K562 (cell line): ENCODE results near the gene REEP2. TPM values are rescaled to one million over a fixed set of nuclear protein-coding genes. Genes with fewer than 3 reads are reported as not detected.
A peak's percentile ranks its signal among the peaks of the same experiment; 100 is the strongest.

Experiments used
- BRD4 ChIP-seq: fragments of 200-600 bp; sonication (generic); IDR thresholded peaks from 2 replicates; pipeline ENCODE4 v1.6.1; 2017; ENCODE audit warnings: inconsistent platforms
- BRD9 ChIP-seq: fragments of 450-650 bp; IDR thresholded peaks from 2 replicates; pipeline ENCODE4 v1.6.1; 2018; ENCODE audit warnings: low read depth; ENCODE audit not compliant: partially characterized antibody
- CBFA2T2 ChIP-seq: fragments of 450-650 bp; conservative IDR thresholded peaks from 2 replicates; pipeline ENCODE4 v1.6.1; 2017; ENCODE audit warnings: mild to moderate bottlenecking
- ELF1 ChIP-seq: fragments of 200-800 bp; sonication (Bioruptor generic); IDR thresholded peaks from 2 replicates; pipeline ENCODE4 v1.6.1; 2016; ENCODE audit warnings: missing genetic modification characterization, missing compliant biosample characterization
- FOS ChIP-seq: IDR thresholded peaks from 3 replicates; pipeline ENCODE4 v1.6.1; 2011; ENCODE audit not compliant: insufficient read length; ENCODE audit errors: extremely low read depth
- GTF3C2 ChIP-seq: IDR thresholded peaks from 3 replicates; pipeline ENCODE4 v1.6.1; 2011; ENCODE audit warnings: borderline replicate concordance, mild to moderate bottlenecking, moderate library complexity; ENCODE audit not compliant: insufficient read length; ENCODE audit errors: extremely low read depth
- HDAC2 ChIP-seq: fragments of 450-650 bp; IDR thresholded peaks from 2 replicates; pipeline ENCODE4 v1.6.1; 2016; ENCODE audit warnings: mild to moderate bottlenecking
- HMG20B ChIP-seq: fragments of 250-450 bp; sonication (Bioruptor Pico); IDR thresholded peaks from 2 replicates; pipeline ENCODE4 v1.5.0; 2021; ENCODE audit warnings: mild to moderate bottlenecking
- MTA3 ChIP-seq: fragments of 450-650 bp; formaldehyde crosslinking; IDR thresholded peaks from 2 replicates; pipeline ENCODE4 v1.6.1; 2017; ENCODE audit warnings: mild to moderate bottlenecking, borderline replicate concordance
- POLR2B ChIP-seq: fragments of 450-650 bp; IDR thresholded peaks from 2 replicates; pipeline ENCODE4 v1.6.1; 2018; ENCODE audit warnings: low read depth; ENCODE audit not compliant: partially characterized antibody
- POLR2H ChIP-seq: IDR thresholded peaks from 2 replicates; pipeline ENCODE4 v1.6.1; 2016; ENCODE audit warnings: missing genetic modification characterization, low read depth, mild to moderate bottlenecking, control low read depth, missing compliant biosample characterization, moderate library complexity
- PPARD ChIP-seq: fragments of 250-450 bp; sonication (Bioruptor Pico); IDR thresholded peaks from 2 replicates; pipeline ENCODE4 v1.8.0; 2022; ENCODE audit warnings: inconsistent platforms, mild to moderate bottlenecking, moderate library complexity
- RBFOX2 ChIP-seq: fragments of 200-400 bp; formaldehyde crosslinking; IDR thresholded peaks from 2 replicates; pipeline ENCODE4 v1.6.1; 2017; ENCODE audit warnings: low read depth, mild to moderate bottlenecking, low read length, moderate library complexity
- SAFB ChIP-seq: fragments of 200-400 bp; formaldehyde crosslinking; IDR thresholded peaks from 2 replicates; pipeline ENCODE4 v1.6.1; 2017; ENCODE audit warnings: low read depth, low read length, borderline replicate concordance
- SMAD2 ChIP-seq: fragments of 150-350 bp; IDR thresholded peaks from 2 replicates; pipeline ENCODE4 v1.6.1; 2014; ENCODE audit warnings: low read depth, mild to moderate bottlenecking, low read length
- SMAD4 ChIP-seq: fragments of 250-450 bp; sonication (Bioruptor Pico); conservative IDR thresholded peaks from 2 replicates; pipeline ENCODE4 v1.8.0; 2021; ENCODE audit warnings: inconsistent platforms, mild to moderate bottlenecking, moderate library complexity
- TOE1 ChIP-seq, 2 experiments: fragments of 450-650 bp in 1 of 2; sonication (generic) in 1 of 2; formaldehyde crosslinking in 1 of 2; IDR thresholded peaks; 2 replicates each; pipeline versions ENCODE4 v1.7.1 to v1.8.0; 2016 to 2022; ENCODE audit warnings: borderline replicate concordance in 2 of 2, mild to moderate bottlenecking in 2 of 2, antibody characterized with exemption in 1 of 2, inconsistent platforms in 1 of 2, low read depth in 1 of 2, missing genetic modification reagents in 1 of 2, moderate library complexity in 1 of 2
- ZNF282 ChIP-seq: sonication (generic); formaldehyde crosslinking; IDR thresholded peaks from 2 replicates; pipeline ENCODE4 v1.8.1; 2023; ENCODE audit warnings: missing genetic modification reagents
- ZNF444 ChIP-seq: fragments of 250-450 bp; sonication (Bioruptor Pico); IDR thresholded peaks from 2 replicates; pipeline ENCODE4 v1.4.0; 2020; ENCODE audit warnings: mild to moderate bottlenecking, moderate library complexity
- ZNF609 ChIP-seq: sonication (generic); formaldehyde crosslinking; IDR thresholded peaks from 2 replicates; pipeline ENCODE4 v1.8.1; 2023; ENCODE audit warnings: missing genetic modification reagents, mild to moderate bottlenecking, borderline replicate concordance
- ZNF695 ChIP-seq: fragments of 450-650 bp; formaldehyde crosslinking; IDR thresholded peaks from 2 replicates; pipeline ENCODE4 v1.4.0; 2020; ENCODE audit warnings: mild to moderate bottlenecking, moderate library complexity
- polyA plus RNA-seq, 8 experiments: library from polyadenylated mRNA; depleted of rRNA in 4 of 8; stranded (reverse) in 5 of 8; unstranded in 3 of 8; fragments of >200 nt; fragmentation: Nextera tagmentation in 2 of 8; fragmentation: Illumina TruSeq in 1 of 8; extraction: Ambion mirVana in 2 of 8; extraction: Trizol in 1 of 8; gene quantifications; 2 replicates each; pipeline versions ENCODE4 v1.2.1 to v1.2.3, GENCODE V29; 2011 to 2014; ENCODE audit warnings: inconsistent platforms in 1 of 8, missing spikeins in 1 of 8
- total RNA-seq, 7 experiments: library from RNA; depleted of rRNA in 6 of 7; stranded (reverse); fragments of >200 nt in 6 of 7; fragmentation: Illumina TruSeq in 2 of 7; extraction: Trizol in 2 of 7; gene quantifications; 2 replicates each; pipeline versions ENCODE4 v1.2.1 to v1.2.3, GENCODE V29; 2011 to 2021; ENCODE audit warnings: low replicate concordance in 1 of 7

REEP2 gene
- total and polyA plus RNA-seq, 9 of the 15 experiments (the other 6 are each of a cell fraction or from before 2014, with no cell fraction given) = 0.03 to 1.1 (median 0.12) TPM; not detected in 1

- TF ChIP-seq POLR2B (peak; percentile 98), SMAD2 (no peak), POLR2H (no peak), RBFOX2 (peak; percentile 84), BRD9 (no peak), MTA3 (0 out of 2 replicates have a peak, but pooled peaks have one; percentile 69), ELF1 (tag) (no peak), CBFA2T2 (no peak), GTF3C2 (no peak), PPARD (CRISPR knock-in tag) (no peak), SMAD4 (CRISPR knock-in tag) (no peak), ZNF609 (no peak), HDAC2 (no peak), ZNF444 (CRISPR knock-in tag) (no peak), ZNF282 (CRISPR knock-in tag) (no peak), BRD4 (no peak), SAFB (0 out of 2 replicates have a peak, but pooled peaks have one; percentile 5), TOE1 (IDR thresholded peaks at IDR 0.05; ENCODE audit: borderline replicate concordance) (peak; percentile 52; the same call in 1 of the 2 replicates), TOE1 (CRISPR knock-in tag; IDR thresholded peaks at IDR 0.05; ENCODE audit: borderline replicate concordance, low read depth) (no peak), FOS (no peak), ZNF695 (CRISPR knock-in tag) (no peak), HMG20B (CRISPR knock-in tag) (no peak)
Measured at GRCh38 chr5:138467711-138468132, 28.9 kb downstream of the REEP2 start (continued).
